HEK293T (cell line): ENCODE data around the gene GPRC5D.

Experiments
- ARNT ChIP-seq: fragments of 450-650 bp; IDR thresholded peaks from 2 replicates; pipeline ENCODE4 v1.6.1; 2017; ENCODE audit warnings: mild to moderate bottlenecking
- BHLHE40 ChIP-seq: fragments of 450-650 bp; IDR thresholded peaks from 2 replicates; pipeline ENCODE4 v1.6.1; 2016; ENCODE audit warnings: mild to moderate bottlenecking, moderate library complexity, borderline replicate concordance
- ELF4 ChIP-seq: fragments of 450-650 bp; IDR thresholded peaks from 2 replicates; pipeline ENCODE4 v1.6.1; 2017; ENCODE audit warnings: antibody characterized with exemption
- FOXK2 ChIP-seq: fragments of 450-650 bp; IDR thresholded peaks from 2 replicates; pipeline ENCODE4 v1.6.1; 2016; ENCODE audit warnings: mild to moderate bottlenecking
- FOXM1 ChIP-seq: fragments of 450-650 bp; IDR thresholded peaks from 2 replicates; pipeline ENCODE4 v1.6.1; 2017; ENCODE audit warnings: mild to moderate bottlenecking, borderline replicate concordance
- HDGF ChIP-seq: fragments of 450-650 bp; IDR thresholded peaks from 2 replicates; pipeline ENCODE4 v1.6.1; 2017; ENCODE audit warnings: antibody characterized with exemption, borderline replicate concordance
- NFRKB ChIP-seq: fragments of 450-650 bp; IDR thresholded peaks from 2 replicates; pipeline ENCODE4 v1.6.1; 2016; ENCODE audit warnings: mild to moderate bottlenecking, moderate library complexity
- TARDBP ChIP-seq: fragments of 450-650 bp; IDR thresholded peaks from 2 replicates; pipeline ENCODE4 v1.6.1; 2016

- TF ChIP-seq HDGF (no peak), BHLHE40 (no peak), ELF4 (no peak), FOXK2 (no peak), TARDBP (no peak), ARNT (no peak), NFRKB (no peak), FOXM1 (no peak)
Measured at GRCh38 chr12:12954356-12954755, 2.4 kb upstream of the GPRC5D start.
